Activated CD4-positive, alpha-beta T cell treated with anti-CD3 and anti-CD28 coated beads, Interleukin-2, Interleukin-6, amounts not matched to agents 100 ng/mL and 50 ng/mL, durations not matched to agents 16 hours and 8 hours (primary cell): ENCODE data around the gene PRSS22.

Experiments
- DNase-seq: peaks from one replicate; pipeline ENCODE4 v3.0.0-alpha.2; 2020

The PRSS22 gene

GRCh38 chr16:2811703-2812471 is 46.1 kb downstream of the PRSS22 start:
- no peak for DNase-seq

- no peak for DNase-seq
These were observed 47.3 kb downstream of the PRSS22 start for GRCh38 chr16:2810651-2811050.

GRCh38 chr16:2809149-2809760 is 48.7 kb downstream of the PRSS22 start:
- no peak for DNase-seq

GRCh38 chr16:2808181-2808580 is 49.8 kb downstream of the PRSS22 start:
- no peak for DNase-seq

GRCh38 chr16:2806286-2806685 is 51.7 kb downstream of the PRSS22 start:
- no peak for DNase-seq

- DNase-seq = no peak
These were observed 53.2 kb downstream of the PRSS22 start for GRCh38 chr16:2804728-2805127.

- DNase-seq = no peak
These were observed 54.3 kb downstream of the PRSS22 start for GRCh38 chr16:2803545-2804195.
